Gastroesophageal sphincter (tissue), 4 donors: ENCODE data around the gene FGFR3. TPM values are rescaled to one million over a fixed set of nuclear protein-coding genes. Genes with fewer than 3 reads are reported as not detected.

ENCODE experiments used
- ATAC-seq: fragments of 150-250 bp; one replicate; pipeline ENCODE4 v1.9.1; 2016; ENCODE audit warnings: mild to moderate bottlenecking, moderate library complexity
- H3K27ac ChIP-seq, 4 donors: fragments of 200-600 bp; sonication (generic) in 3 of 4; 1 replicate in 3 of 4; 2 replicates in 1 of 4; pipeline ENCODE4 v1.5.1; 2016 to 2019
- H3K27me3 ChIP-seq: fragments of 200-600 bp; sonication (generic); one replicate; pipeline ENCODE4 v1.5.1; 2019
- H3K36me3 ChIP-seq, 2 donors: fragments of 200-600 bp; sonication (generic); one replicate each; pipeline ENCODE4 v1.5.1; 2019; ENCODE audit warnings: control low read depth in 1 of 2
- H3K4me1 ChIP-seq, 3 donors: fragments of 200-600 bp; sonication (generic); 1 replicate in 2 of 3; 2 replicates in 1 of 3; pipeline ENCODE4 v1.5.1; 2016 to 2019; ENCODE audit warnings: control low read depth in 2 of 3
- H3K4me3 ChIP-seq, 2 donors: fragments of 200-600 bp; sonication (generic); one replicate each; pipeline ENCODE4 v1.5.1; 2019; ENCODE audit warnings: mild to moderate bottlenecking in 1 of 2, moderate library complexity in 1 of 2
- H3K9me3 ChIP-seq, 3 donors: fragments of 200-600 bp; sonication (generic); one replicate each; pipeline ENCODE4 v1.5.1; 2017 to 2019; ENCODE audit warnings: control low read depth in 2 of 3
- CTCF ChIP-seq, 4 experiments: fragments of 200-600 bp in 2 of 4; fragments of 450-650 bp in 2 of 4; sonication (generic) in 1 of 4; IDR thresholded peaks; one replicate each; pipeline ENCODE4 v1.5.1; 2017 to 2019; ENCODE audit warnings: antibody characterized with exemption in 4 of 4, mild to moderate bottlenecking in 2 of 4, moderate library complexity in 2 of 4
- EP300 ChIP-seq: sonication (generic); formaldehyde crosslinking; IDR thresholded peaks from one replicate; pipeline ENCODE4 v1.6.1; 2017; ENCODE audit warnings: antibody characterized with exemption, mild to moderate bottlenecking
- POLR2A ChIP-seq, 2 donors: fragments of 450-650 bp; IDR thresholded peaks; one replicate each; pipeline ENCODE4 v1.6.1; 2017; ENCODE audit warnings: antibody characterized with exemption in 2 of 2, mild to moderate bottlenecking in 2 of 2, moderate library complexity in 1 of 2
- POLR2AphosphoS5 ChIP-seq: sonication (generic); formaldehyde crosslinking; IDR thresholded peaks from one replicate; pipeline ENCODE4 v1.6.1; 2017; ENCODE audit warnings: antibody characterized with exemption
- WGBS, 2 donors: methylation state at CpG; one replicate each; pipeline ENCODE4 v1.1.5; 2018; ENCODE audit warnings: low coverage in 1 of 2; 5-methylcytosine and 5-hydroxymethylcytosine counted together
- total RNA-seq, 4 donors: library from RNA; depleted of rRNA; stranded (reverse); fragments of >200 nt; gene quantifications; one replicate each; pipeline ENCODE4 v1.1.0, GENCODE V29; 2016

The FGFR3 gene
- total RNA-seq, 4 donors from 2014 or later, result 1.4 to 17.7 (median 1.8) TPM

GRCh38 chr4:1785592-1785991, 7.5 kb upstream of the FGFR3 start:
- Histone ChIP-seq H3K36me3 (no peaks in the 10 kb centered on the region), H3K27me3 (peaks cover 11% of the 10 kb centered on the region), H3K4me3 (no peak overlapping the region), H3K9me3 (no peaks in the 10 kb centered on the region), H3K27ac (no peak overlapping the region), H3K4me1 (peaks cover 0 to 9% (median 0%) of the 10 kb centered on the region in 3 donors)
- WGBS, 2 donors, result no CpG with 5 or more reads among the region's 11 CpGs
- no peak for ATAC-seq
- TF ChIP-seq EP300 (no peak), POLR2A (IDR thresholded peaks at IDR 0.05) (no peak), POLR2AphosphoS5 (no peak), CTCF (IDR thresholded peaks at IDR 0.05) (no peak)

GRCh38 chr4:1786544-1787362, 6.3 kb upstream of the FGFR3 start:
- 100% methylated on average over 1 of the region's 34 CpGs; no CpG with 5 or more reads in 1 of the 2 donors for WGBS, 2 donors
- H3K9me3 ChIP-seq, result no peaks in the 10 kb centered on the region
- H3K4me3 ChIP-seq, result no peak overlapping the region
- peaks cover 0 to 9% (median 0%) of the 10 kb centered on the region in 3 donors for H3K4me1 ChIP-seq
- H3K27ac ChIP-seq, result no peak overlapping the region
- ATAC-seq, result no peak
- no peaks in the 10 kb centered on the region for H3K36me3 ChIP-seq
- peaks cover 11% of the 10 kb centered on the region for H3K27me3 ChIP-seq
- no peak for TF ChIP-seq CTCF (IDR thresholded peaks at IDR 0.05)
- no peak for TF ChIP-seq POLR2A (IDR thresholded peaks at IDR 0.05)
- TF ChIP-seq EP300, result no peak
- TF ChIP-seq POLR2AphosphoS5, result no peak

- Histone ChIP-seq H3K27me3 (peaks cover 17% of the 10 kb centered on the region), H3K4me3 (no peak overlapping the region), H3K4me1 (peaks cover 0 to 9% (median 0%) of the 10 kb centered on the region in 3 donors), H3K36me3 (no peaks in the 10 kb centered on the region), H3K9me3 (no peaks in the 10 kb centered on the region), H3K27ac (no peak overlapping the region)
- no peak for ATAC-seq
- WGBS, 2 donors, result 4 to 32% methylated on average over 8 to 18 of the region's 25 CpGs
- TF ChIP-seq POLR2AphosphoS5 (no peak), POLR2A (IDR thresholded peaks at IDR 0.05) (no peak), CTCF (IDR thresholded peaks at IDR 0.05) (no peak), EP300 (no peak)
These were observed 5.5 kb upstream of the FGFR3 start for GRCh38 chr4:1787411-1788077.

- no peak for TF ChIP-seq POLR2AphosphoS5
- no peak for TF ChIP-seq CTCF (IDR thresholded peaks at IDR 0.05)
- TF ChIP-seq EP300, result no peak
- TF ChIP-seq POLR2A (IDR thresholded peaks at IDR 0.05), result no peak
- no peak overlapping the region for H3K4me3 ChIP-seq
- no peaks in the 10 kb centered on the region for H3K9me3 ChIP-seq
- no peak for ATAC-seq
- H3K27ac ChIP-seq, result no peak overlapping the region
- H3K4me1 ChIP-seq, result peaks cover 0 to 16% (median 0%) of the 10 kb centered on the region in 3 donors
- no peaks in the 10 kb centered on the region for H3K36me3 ChIP-seq
- 44 to 53% methylated on average over 9 to 10 of the region's 13 CpGs for WGBS, 2 donors
- H3K27me3 ChIP-seq, result peaks cover 24% of the 10 kb centered on the region
These were observed 4.7 kb upstream of the FGFR3 start for GRCh38 chr4:1788254-1788973.
